CD4-positive, CD25-positive, alpha-beta regulatory T cell (primary cell): ENCODE measurements around the gene CNNM2. TPM values are rescaled to one million over a fixed set of nuclear protein-coding genes. Genes with fewer than 3 reads are reported as not detected.

Experiments used
- ATAC-seq, 2 donors: fragments of 150-1000 bp; cut with Tn5 transposase; one replicate each; pipeline ENCODE4 v1.10.0; 2021; ENCODE audit warnings: low read depth in 2 of 2, moderate number of reproducible peaks in 2 of 2, moderate library complexity in 1 of 2
- DNase-seq, 3 donors: peaks; one replicate each; pipeline versions ENCODE4 v3.0.0 to v3.0.0-alpha.2; 2012 to 2022; ENCODE audit warnings: mixed read lengths in 1 of 3
- H3K27ac ChIP-seq: one replicate; pipeline ENCODE4 v1.7.0; 2013; ENCODE audit warnings: mild to moderate bottlenecking, low read length; ENCODE audit not compliant: insufficient read depth, poor library complexity, severe bottlenecking
- H3K27me3 ChIP-seq: one replicate; pipeline ENCODE4 v1.7.0; 2013; ENCODE audit warnings: low read length; ENCODE audit not compliant: control insufficient read depth, insufficient read depth
- H3K36me3 ChIP-seq: one replicate; pipeline ENCODE4 v1.7.0; 2013; ENCODE audit warnings: mild to moderate bottlenecking, low read length, moderate library complexity; ENCODE audit not compliant: control insufficient read depth, insufficient read depth
- H3K4me1 ChIP-seq: 2 replicates; pipeline ENCODE4 v1.7.0; 2013; ENCODE audit warnings: mild to moderate bottlenecking, low read length; ENCODE audit not compliant: insufficient read depth, control insufficient read depth, poor library complexity, severe bottlenecking
- H3K4me3 ChIP-seq: one replicate; pipeline ENCODE4 v1.7.0; 2013; ENCODE audit warnings: low read depth, mild to moderate bottlenecking, low read length, moderate library complexity
- H3K9me3 ChIP-seq, 2 experiments: 1 replicate in 1 of 2; 2 replicates in 1 of 2; pipeline ENCODE4 v1.7.0; 2013; ENCODE audit warnings: low read length in 2 of 2, mild to moderate bottlenecking in 1 of 2, moderate library complexity in 1 of 2; ENCODE audit not compliant: control insufficient read depth in 2 of 2
- H3K27ac Mint-ChIP-seq, 3 donors: one replicate each; pipeline ENCODE4 v1.8.0; 2020 to 2022; ENCODE audit warnings: mild to moderate bottlenecking in 3 of 3, mixed read lengths in 3 of 3, moderate library complexity in 2 of 3
- H3K27me3 Mint-ChIP-seq: one replicate; pipeline ENCODE4 v1.8.0; 2022; ENCODE audit warnings: mild to moderate bottlenecking, mixed read lengths
- H3K36me3 Mint-ChIP-seq: one replicate; pipeline ENCODE4 v1.8.0; 2020; ENCODE audit warnings: mixed read lengths
- H3K4me1 Mint-ChIP-seq, 4 donors: one replicate each; pipeline ENCODE4 v1.8.0; 2020 to 2022; ENCODE audit warnings: mixed read lengths in 4 of 4, mild to moderate bottlenecking in 1 of 4
- H3K4me3 Mint-ChIP-seq, 4 donors: one replicate each; pipeline ENCODE4 v1.8.0; 2020 to 2022; ENCODE audit warnings: mild to moderate bottlenecking in 4 of 4, mixed read lengths in 4 of 4, moderate library complexity in 3 of 4
- H3K9me3 Mint-ChIP-seq, 7 donors: one replicate each; pipeline ENCODE4 v1.8.0; 2020 to 2022; ENCODE audit warnings: mixed read lengths in 7 of 7, mild to moderate bottlenecking in 3 of 7, moderate library complexity in 2 of 7
- polyA plus RNA-seq, 4 donors: library from polyadenylated mRNA; unstranded; fragments of 300-500 nt; fragmentation: Illumina TruSeq; gene quantifications; one replicate each; pipeline ENCODE4 v1.2.3, GENCODE V29; 2021
- total RNA-seq: library from RNA; stranded (reverse); gene quantifications from one replicate; pipeline ENCODE4 v1.2.3, GENCODE V29; 2022

Gene CNNM2
- total and polyA plus RNA-seq, 5 donors from 2014 or later = 3.5 to 13.3 (median 6.3) TPM

DNA sequence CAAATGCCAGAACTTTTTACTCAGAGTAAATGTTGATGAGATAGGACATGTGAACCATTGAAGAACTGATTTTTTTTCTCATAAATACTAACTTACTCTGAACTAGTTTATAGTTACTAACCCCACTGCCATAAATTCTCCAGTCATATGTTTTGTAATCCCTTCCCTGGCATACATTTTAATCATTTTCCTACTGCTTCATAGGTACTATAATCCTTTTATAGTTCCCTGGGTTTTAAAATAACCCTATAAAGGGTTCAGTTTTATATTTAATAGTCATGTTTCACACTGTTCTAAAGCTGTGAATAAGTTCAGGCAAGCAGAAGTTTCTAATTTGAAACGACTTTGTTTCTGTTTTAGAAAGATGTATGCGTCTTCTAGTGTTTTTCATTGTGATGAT is 28.9 kb downstream of the CNNM2 start:
- Histone ChIP-seq H3K9me3 (no peaks in the 10 kb centered on the region), H3K27me3 (no peaks in the 10 kb centered on the region), H3K4me1 (no peaks in the 10 kb centered on the region), H3K36me3 (no peaks in the 10 kb centered on the region), H3K27ac (no peak overlapping the region), H3K4me3 (no peak overlapping the region)
- no peak overlapping the region for H3K27ac Mint-ChIP-seq
- no peaks in the 10 kb centered on the region for H3K27me3 Mint-ChIP-seq
- H3K9me3 Mint-ChIP-seq = no peaks in the 10 kb centered on the region
- DNase-seq = no peak
- peaks cover 0 to 6% (median 3%) of the 10 kb centered on the region in 4 donors for H3K4me1 Mint-ChIP-seq
- ATAC-seq = no peak
- peaks cover 7% of the 10 kb centered on the region for H3K36me3 Mint-ChIP-seq
- no peak overlapping the region for H3K4me3 Mint-ChIP-seq

DNA sequence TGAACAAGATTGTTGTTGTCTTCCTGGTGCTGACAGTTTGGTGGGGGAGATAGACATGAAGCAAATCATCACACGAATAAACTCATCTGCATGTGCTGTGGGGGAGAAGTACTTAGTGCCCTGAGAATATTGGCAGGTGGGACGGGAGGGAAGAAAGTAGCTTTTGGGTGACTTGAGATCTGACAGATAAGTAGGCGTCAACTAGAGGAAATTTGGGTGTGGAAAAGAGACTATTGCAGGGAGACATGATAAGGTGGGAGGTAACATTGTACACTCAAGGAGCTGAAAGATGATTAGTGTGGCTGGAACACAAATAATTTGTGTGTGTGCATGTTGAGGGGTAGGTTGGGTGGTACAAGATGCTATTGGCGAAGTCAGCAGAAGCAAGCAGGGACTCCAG is 30.1 kb downstream of the CNNM2 start:
- Mint-ChIP-seq H3K4me3 (no peak overlapping the region), H3K27ac (no peak overlapping the region), H3K36me3 (peaks cover 7% of the 10 kb centered on the region), H3K27me3 (no peaks in the 10 kb centered on the region), H3K4me1 (peaks cover 0 to 3% (median 0%) of the 10 kb centered on the region in 4 donors), H3K9me3 (no peaks in the 10 kb centered on the region)
- H3K4me1 ChIP-seq = no peaks in the 10 kb centered on the region
- no peak for ATAC-seq
- H3K4me3 ChIP-seq = no peak overlapping the region
- no peaks in the 10 kb centered on the region for H3K27me3 ChIP-seq
- no peak for DNase-seq
- no peak overlapping the region for H3K27ac ChIP-seq
- H3K9me3 ChIP-seq = no peaks in the 10 kb centered on the region
- no peaks in the 10 kb centered on the region for H3K36me3 ChIP-seq

DNA sequence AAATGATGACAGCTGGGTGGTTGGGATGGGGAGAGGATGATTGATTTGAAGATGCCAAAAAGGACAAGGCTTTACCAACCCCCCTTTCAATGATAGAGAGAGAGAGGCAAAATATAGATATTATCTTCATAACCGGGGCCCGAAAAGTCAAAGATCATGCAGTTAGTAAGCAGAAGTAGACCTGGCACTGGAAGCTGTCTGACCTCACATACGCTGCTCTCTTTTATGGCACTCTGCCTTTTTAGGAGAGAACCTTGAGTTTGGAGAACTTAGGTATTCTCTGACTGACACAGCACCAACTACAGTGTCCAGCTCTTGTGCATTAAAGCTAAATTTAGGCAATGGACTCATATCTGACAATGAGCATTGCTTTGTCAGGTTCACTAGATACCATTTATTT is 30.7 kb downstream of the CNNM2 start:
- DNase-seq (no peak), ATAC-seq (no peak)
- Mint-ChIP-seq H3K27ac (no peak overlapping the region), H3K4me1 (peaks cover 0 to 3% (median 0%) of the 10 kb centered on the region in 4 donors), H3K27me3 (no peaks in the 10 kb centered on the region), H3K4me3 (no peak overlapping the region), H3K36me3 (peaks cover 7% of the 10 kb centered on the region), H3K9me3 (no peaks in the 10 kb centered on the region)
- Histone ChIP-seq H3K36me3 (no peaks in the 10 kb centered on the region), H3K9me3 (no peaks in the 10 kb centered on the region), H3K27me3 (no peaks in the 10 kb centered on the region), H3K4me3 (no peak overlapping the region), H3K4me1 (no peaks in the 10 kb centered on the region), H3K27ac (no peak overlapping the region)

DNA sequence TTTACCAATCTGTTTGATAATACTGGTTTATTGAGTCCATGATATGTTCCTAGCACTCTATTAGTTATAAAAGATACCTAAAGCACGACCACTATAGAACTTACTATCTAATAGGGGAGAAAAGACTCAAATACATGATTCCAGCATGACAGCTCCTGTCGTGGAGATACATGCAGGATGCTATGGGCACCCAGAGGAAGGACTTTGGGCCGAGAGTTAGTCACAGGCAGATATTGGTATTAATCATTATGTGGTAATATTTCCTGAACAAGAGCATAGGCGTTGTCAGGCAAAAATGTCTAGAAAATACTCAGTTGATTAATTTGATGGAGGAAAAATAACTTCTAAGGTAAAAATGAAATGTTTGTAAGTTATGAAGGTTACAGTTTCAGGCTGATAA is 31.8 kb downstream of the CNNM2 start:
- Mint-ChIP-seq H3K4me3 (no peak overlapping the region), H3K4me1 (peaks cover 0 to 3% (median 0%) of the 10 kb centered on the region in 4 donors), H3K36me3 (peaks cover 11% of the 10 kb centered on the region), H3K27ac (no peak overlapping the region), H3K27me3 (no peaks in the 10 kb centered on the region), H3K9me3 (peaks cover 0 to 3% (median 0%) of the 10 kb centered on the region in 7 donors)
- no peaks in the 10 kb centered on the region for H3K36me3 ChIP-seq
- ATAC-seq = no peak
- H3K27me3 ChIP-seq = no peaks in the 10 kb centered on the region
- no peak overlapping the region for H3K27ac ChIP-seq
- H3K9me3 ChIP-seq = no peaks in the 10 kb centered on the region
- H3K4me3 ChIP-seq = no peak overlapping the region
- no peaks in the 10 kb centered on the region for H3K4me1 ChIP-seq
- DNase-seq = no peak

DNA sequence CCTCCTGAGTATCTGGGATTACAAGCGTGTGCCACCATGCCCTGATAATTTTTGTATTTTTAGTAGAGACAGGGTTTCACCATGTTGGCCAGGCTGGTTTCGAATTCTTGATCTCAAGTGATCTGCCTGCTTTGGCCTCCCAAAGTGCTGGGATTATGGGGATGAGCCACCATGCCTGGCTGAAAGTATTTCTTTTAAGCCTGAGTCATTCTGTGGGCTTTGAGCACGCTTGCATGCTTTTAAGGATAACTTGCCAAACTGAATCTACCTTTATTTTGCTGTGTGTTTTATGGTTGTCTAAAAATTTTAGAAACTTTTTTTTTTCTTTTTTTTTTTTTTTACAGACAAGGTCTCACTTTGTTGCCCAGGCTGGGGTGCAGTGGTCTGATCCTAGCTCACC is 33.2 kb downstream of the CNNM2 start:
- ATAC-seq (no peak), DNase-seq (no peak)
- no peak overlapping the region for H3K27ac ChIP-seq
- H3K36me3 ChIP-seq = no peaks in the 10 kb centered on the region
- Mint-ChIP-seq H3K36me3 (peaks cover 12% of the 10 kb centered on the region), H3K4me1 (peaks cover 0 to under 1% (median 0%) of the 10 kb centered on the region in 4 donors), H3K27me3 (no peaks in the 10 kb centered on the region), H3K4me3 (no peak overlapping the region), H3K9me3 (peaks cover 0 to 3% (median 0%) of the 10 kb centered on the region in 7 donors), H3K27ac (no peak overlapping the region)
- H3K27me3 ChIP-seq = no peaks in the 10 kb centered on the region
- no peaks in the 10 kb centered on the region for H3K4me1 ChIP-seq
- no peaks in the 10 kb centered on the region for H3K9me3 ChIP-seq
- H3K4me3 ChIP-seq = no peak overlapping the region

DNA sequence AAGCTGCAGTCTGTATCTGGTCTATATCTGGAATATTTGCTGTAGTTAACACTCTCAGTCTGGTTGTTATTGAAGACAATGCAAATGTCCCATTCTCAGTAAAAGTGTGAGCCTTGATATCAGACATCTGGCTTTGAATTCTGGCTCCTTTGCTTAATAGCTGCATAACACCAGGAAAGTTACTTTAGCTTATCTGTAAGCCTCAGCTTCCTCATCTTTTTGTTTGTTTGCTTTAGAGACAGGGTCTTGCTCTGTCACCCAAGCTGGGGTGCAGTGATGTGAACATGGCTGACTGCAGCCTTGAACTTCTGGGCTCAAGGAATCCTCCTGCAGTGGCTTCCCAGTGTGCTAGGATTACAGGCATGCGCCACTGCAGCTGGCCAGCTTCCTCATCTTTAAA is 41.3 kb downstream of the CNNM2 start:
- H3K27me3 ChIP-seq = no peaks in the 10 kb centered on the region
- no peaks in the 10 kb centered on the region for H3K27me3 Mint-ChIP-seq
- H3K9me3 Mint-ChIP-seq = peaks cover 0 to 3% (median 0%) of the 10 kb centered on the region in 7 donors
- H3K9me3 ChIP-seq = no peaks in the 10 kb centered on the region
- no peak overlapping the region for H3K27ac Mint-ChIP-seq
- H3K36me3 ChIP-seq = no peaks in the 10 kb centered on the region
- no peak overlapping the region for H3K27ac ChIP-seq
- ATAC-seq (no peak), DNase-seq (no peak)
- no peak overlapping the region for H3K4me3 ChIP-seq
- H3K36me3 Mint-ChIP-seq = peaks cover 6% of the 10 kb centered on the region
- H3K4me1 ChIP-seq = no peaks in the 10 kb centered on the region
- no peak overlapping the region for H3K4me3 Mint-ChIP-seq
- H3K4me1 Mint-ChIP-seq = peaks cover 3 to 5% (median 3%) of the 10 kb centered on the region in 4 donors

DNA sequence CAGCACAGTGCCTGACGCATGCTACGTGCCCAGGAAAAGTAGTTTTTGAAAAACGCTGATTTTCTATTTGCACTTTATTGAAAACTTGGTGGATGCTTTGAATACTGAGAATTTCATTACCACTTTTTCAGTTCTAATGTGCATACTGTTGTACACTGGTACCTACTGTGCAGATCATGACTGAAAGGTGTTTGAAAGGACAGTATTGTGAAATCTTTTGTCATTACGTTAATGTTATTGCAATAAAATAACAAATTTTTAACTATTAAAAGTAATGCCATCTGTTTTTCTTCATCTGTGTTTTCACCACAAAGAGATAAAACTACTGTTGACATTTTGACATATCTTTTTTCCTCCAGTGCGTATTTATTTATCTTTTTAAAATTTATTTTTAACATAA is 42.1 kb downstream of the CNNM2 start:
- H3K36me3 ChIP-seq = no peaks in the 10 kb centered on the region
- no peak for ATAC-seq

DNA sequence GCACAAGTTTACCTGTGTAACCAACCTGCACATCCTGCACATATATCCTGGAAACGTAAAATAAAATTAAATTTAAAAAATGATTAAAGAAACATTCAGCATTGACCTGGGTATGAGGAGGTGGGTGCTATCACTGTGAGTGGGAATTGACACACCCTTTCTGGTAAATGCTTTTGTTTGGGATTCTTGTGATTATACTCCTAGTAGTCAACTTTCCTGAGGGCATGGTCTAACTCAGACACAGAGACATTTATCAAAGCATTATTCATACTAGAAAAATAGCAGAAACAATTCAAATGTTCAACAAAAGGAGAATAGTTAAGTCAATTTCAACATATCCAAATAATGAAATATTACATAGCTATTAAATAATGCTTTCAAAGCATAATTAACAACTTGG is 44.2 kb downstream of the CNNM2 start:
- Histone ChIP-seq H3K4me1 (no peaks in the 10 kb centered on the region), H3K9me3 (no peaks in the 10 kb centered on the region), H3K27me3 (no peaks in the 10 kb centered on the region), H3K27ac (no peak overlapping the region), H3K36me3 (no peaks in the 10 kb centered on the region), H3K4me3 (no peak overlapping the region)
- no peaks in the 10 kb centered on the region for H3K27me3 Mint-ChIP-seq
- peaks cover 5% of the 10 kb centered on the region for H3K36me3 Mint-ChIP-seq
- no peak overlapping the region for H3K4me3 Mint-ChIP-seq
- H3K4me1 Mint-ChIP-seq = peaks cover 3 to 5% (median 4%) of the 10 kb centered on the region in 4 donors
- DNase-seq (no peak), ATAC-seq (no peak)
- H3K27ac Mint-ChIP-seq = no peak overlapping the region
- H3K9me3 Mint-ChIP-seq = no peaks in the 10 kb centered on the region

More for the DNA sequence above, 42.1 kb downstream of the CNNM2 start:
- no peaks in the 10 kb centered on the region for H3K4me1 ChIP-seq
- Mint-ChIP-seq H3K9me3 (no peaks in the 10 kb centered on the region), H3K27ac (no peak overlapping the region), H3K4me3 (no peak overlapping the region), H3K4me1 (peaks cover 3 to 5% (median 3%) of the 10 kb centered on the region in 4 donors), H3K27me3 (no peaks in the 10 kb centered on the region), H3K36me3 (peaks cover 4% of the 10 kb centered on the region)
- H3K4me3 ChIP-seq = no peak overlapping the region
- H3K9me3 ChIP-seq = no peaks in the 10 kb centered on the region
- no peaks in the 10 kb centered on the region for H3K27me3 ChIP-seq
- DNase-seq = no peak
- no peak overlapping the region for H3K27ac ChIP-seq
